ENCODE results near the gene CLEC20A. TPM values are rescaled to one million over a fixed set of nuclear protein-coding genes. Genes with fewer than 3 reads are reported as not detected.

The CLEC20A gene
- total and polyA plus RNA-seq, 11 donors = 0.23 TPM; not detected in 10

- no peaks in the 10 kb centered on the region for H3K27me3 ChIP-seq
- WGBS, 4 donors = 38 to 50% (median 47%) methylated on average over 5 of the region's 5 CpGs
- DNase-seq (no peak), ATAC-seq (peak in 2 of 4 donors; percentile 32 to 36)
- intact Hi-C loops (cut with DNase I) = no loop called here
- H3K4me1 ChIP-seq = peaks cover 0 to 9% (median 0%) of the 10 kb centered on the region in 12 donors
- H3K36me3 ChIP-seq = peaks cover 0 to 100% (median 74%) of the 10 kb centered on the region in 9 donors
- no peak overlapping the region for H3K27ac ChIP-seq
- no peak overlapping the region for H3K4me3 ChIP-seq
- no peak for TF ChIP-seq CTCF (IDR thresholded peaks at IDR 0.05)
- TF ChIP-seq POLR2A (IDR thresholded peaks at IDR 0.05) = no peak
- no peaks in the 10 kb centered on the region for H3K9me3 ChIP-seq
These were observed 26.3 kb downstream of the CLEC20A start for GRCh38 chr1:178470411-178470960.

GRCh38 chr1:178467837-178468236 lies 28.9 kb downstream of the CLEC20A start:
- Histone ChIP-seq H3K9me3 (no peaks in the 10 kb centered on the region), H3K4me3 (no peak overlapping the region), H3K27me3 (no peaks in the 10 kb centered on the region), H3K27ac (no peak overlapping the region), H3K36me3 (peaks cover 0 to 92% (median 61%) of the 10 kb centered on the region in 9 donors), H3K4me1 (peaks cover 0 to 9% (median 0%) of the 10 kb centered on the region in 12 donors)
- DNase-seq = no peak
- intact Hi-C loops (cut with DNase I) = loop anchor here in 1 of 10 donors (10.0 kb wide), 1 partner anchor 163 kb away; no protein-coding TSS in a partner anchor
- no peak for TF ChIP-seq CTCF (IDR thresholded peaks at IDR 0.05)
- no peak for TF ChIP-seq POLR2A (IDR thresholded peaks at IDR 0.05)
- peak in 3 of 4 donors; percentile 36 to 62 (median 36) for ATAC-seq

- ATAC-seq = no peak
- no peak for TF ChIP-seq POLR2A (IDR thresholded peaks at IDR 0.05)
- no peak for TF ChIP-seq CTCF (IDR thresholded peaks at IDR 0.05)
- peaks cover 0 to 66% (median 45%) of the 10 kb centered on the region in 9 donors for H3K36me3 ChIP-seq
These were observed 31.8 kb downstream of the CLEC20A start for GRCh38 chr1:178465011-178465410.

GRCh38 chr1:178464566-178464965 lies 32.2 kb downstream of the CLEC20A start:
- peaks cover 0 to 66% (median 42%) of the 10 kb centered on the region in 9 donors for H3K36me3 ChIP-seq
- no peak overlapping the region for H3K27ac ChIP-seq
- intact Hi-C loops (cut with DNase I) = loop anchor here in 2 of 10 donors (5.0 to 10.0 kb wide), 2 partner anchors 137 to 160 kb away; no protein-coding TSS in a partner anchor
- peaks cover 0 to 22% (median 3%) of the 10 kb centered on the region in 12 donors for H3K4me1 ChIP-seq
- no peak overlapping the region for H3K4me3 ChIP-seq
- no peaks in the 10 kb centered on the region for H3K9me3 ChIP-seq
- no peaks in the 10 kb centered on the region for H3K27me3 ChIP-seq
- ATAC-seq (no peak), DNase-seq (no peak)
- TF ChIP-seq POLR2A (IDR thresholded peaks at IDR 0.05) (no peak), CTCF (IDR thresholded peaks at IDR 0.05) (no peak)

More at GRCh38 chr1:178465011-178465410, 31.8 kb downstream of the CLEC20A start:
- Histone ChIP-seq H3K4me3 (no peak overlapping the region), H3K9me3 (no peaks in the 10 kb centered on the region), H3K27me3 (no peaks in the 10 kb centered on the region), H3K4me1 (peaks cover 0 to 21% (median 3%) of the 10 kb centered on the region in 12 donors), H3K27ac (no peak overlapping the region)
- intact Hi-C loops (cut with DNase I) = loop anchor here in 1 of 10 donors (10.0 kb wide), 1 partner anchor 160 kb away; no protein-coding TSS in a partner anchor
- DNase-seq = no peak
